Stimulated activated CD4-positive, alpha-beta T cell treated with anti-CD3 and anti-CD28 coated beads, Interleukin-1b, Interleukin-23, amount 100 ng/mL, for 4 hours (primary cell): Measurements from ENCODE around the gene IGFBPL1.

Experiments
- DNase-seq, 2 donors: peaks; one replicate each; pipeline ENCODE4 v3.0.0-alpha.2; 2020; ENCODE audit warnings: low read depth in 2 of 2

The IGFBPL1 gene

GRCh38 chr9:38357350-38358114 lies 66.7 kb downstream of the IGFBPL1 start:
- DNase-seq, result no peak

GRCh38 chr9:38356851-38357250 lies 67.4 kb downstream of the IGFBPL1 start:
- no peak for DNase-seq
